Smooth muscle cell (in vitro differentiated cells): ENCODE results near the gene AQP3. TPM values are rescaled to one million over a fixed set of nuclear protein-coding genes. Genes with fewer than 3 reads are reported as not detected.
"Not testable (repeated sequence)": the region's sequence is repeated elsewhere in the genome, so short reads cannot be mapped to it uniquely, and the experiment has no call there.

Experiments used
- DNase-seq: peaks from one replicate; lab custom pipeline; 2025; ENCODE audit not compliant: unreplicated experiment; lab: John Stamatoyannopoulos, UW
- H2AFZ ChIP-seq: fragments of 200-600 bp; sonication (generic); 2 replicates; pipeline ENCODE4 v1.6.0; 2016; ENCODE audit warnings: antibody characterized with exemption, low read depth, mild to moderate bottlenecking
- H3F3A ChIP-seq: fragments of 200-600 bp; sonication (generic); 2 replicates; pipeline ENCODE4 v1.6.0; 2017; ENCODE audit warnings: antibody characterized with exemption, low read depth
- H3K27ac ChIP-seq: fragments of 200-600 bp; sonication (generic); 2 replicates; pipeline ENCODE4 v1.5.1; 2016; ENCODE audit warnings: low read depth, mild to moderate bottlenecking
- H3K27me3 ChIP-seq: fragments of 200-600 bp; sonication (generic); 2 replicates; pipeline ENCODE4 v1.6.1; 2016; ENCODE audit warnings: low read depth, mild to moderate bottlenecking
- H3K36me3 ChIP-seq: fragments of 200-600 bp; sonication (generic); 2 replicates; pipeline ENCODE4 v1.5.1; 2016; ENCODE audit warnings: low read depth
- H3K4me1 ChIP-seq: fragments of 200-600 bp; sonication (generic); 2 replicates; pipeline ENCODE4 v1.5.1; 2016; ENCODE audit warnings: low read depth
- H3K4me2 ChIP-seq: fragments of 200-600 bp; sonication (generic); 2 replicates; pipeline ENCODE4 v1.6.0; 2016; ENCODE audit warnings: mild to moderate bottlenecking
- H3K4me3 ChIP-seq: fragments of 200-600 bp; sonication (generic); 2 replicates; pipeline ENCODE4 v1.5.1; 2016; ENCODE audit warnings: mild to moderate bottlenecking
- H3K79me2 ChIP-seq: fragments of 200-600 bp; sonication (generic); 2 replicates; pipeline ENCODE4 v1.6.0; 2016; ENCODE audit warnings: low read depth, mild to moderate bottlenecking
- H3K9ac ChIP-seq: fragments of 200-600 bp; sonication (generic); 2 replicates; pipeline ENCODE4 v1.6.0; 2016; ENCODE audit warnings: low read depth
- H3K9me3 ChIP-seq: fragments of 200-600 bp; sonication (generic); replicated peaks from 2 replicates; pipeline ENCODE4 v1.5.1; 2016; ENCODE audit warnings: low read depth
- H4K20me1 ChIP-seq: fragments of 200-600 bp; sonication (generic); 2 replicates; pipeline ENCODE4 v1.6.0; 2016; ENCODE audit warnings: low read depth
- WGBS: methylation state at CpG from one replicate; pipeline ENCODE4 v1.1.7; 2016; ENCODE audit warnings: low lambda C conversion rate; 5-methylcytosine and 5-hydroxymethylcytosine counted together
- polyA plus RNA-seq: library from polyadenylated mRNA; unstranded; fragments of >200 nt; fragmentation: Nextera tagmentation; extraction: Ambion mirVana; gene quantifications from 2 replicates; pipeline ENCODE4 v1.2.1, GENCODE V29; 2016
- total RNA-seq: library from RNA; depleted of rRNA; stranded (reverse); fragments of >200 nt; gene quantifications from 2 replicates; pipeline ENCODE4 v1.2.3, GENCODE V29; 2014
- TF ChIP-seq, protein P1 (sequence below): fragments of 200-600 bp; sonication (generic); IDR thresholded peaks from 2 replicates; pipeline ENCODE4 v1.5.1; 2017; ENCODE audit warnings: borderline replicate concordance, mild to moderate bottlenecking, antibody characterized with exemption; ENCODE audit not compliant: insufficient read depth, poor library complexity, severe bottlenecking

Gene AQP3
- total and polyA plus RNA-seq, 2 experiments from 2014 or later = 20.9 to 30.8 TPM

DNA sequence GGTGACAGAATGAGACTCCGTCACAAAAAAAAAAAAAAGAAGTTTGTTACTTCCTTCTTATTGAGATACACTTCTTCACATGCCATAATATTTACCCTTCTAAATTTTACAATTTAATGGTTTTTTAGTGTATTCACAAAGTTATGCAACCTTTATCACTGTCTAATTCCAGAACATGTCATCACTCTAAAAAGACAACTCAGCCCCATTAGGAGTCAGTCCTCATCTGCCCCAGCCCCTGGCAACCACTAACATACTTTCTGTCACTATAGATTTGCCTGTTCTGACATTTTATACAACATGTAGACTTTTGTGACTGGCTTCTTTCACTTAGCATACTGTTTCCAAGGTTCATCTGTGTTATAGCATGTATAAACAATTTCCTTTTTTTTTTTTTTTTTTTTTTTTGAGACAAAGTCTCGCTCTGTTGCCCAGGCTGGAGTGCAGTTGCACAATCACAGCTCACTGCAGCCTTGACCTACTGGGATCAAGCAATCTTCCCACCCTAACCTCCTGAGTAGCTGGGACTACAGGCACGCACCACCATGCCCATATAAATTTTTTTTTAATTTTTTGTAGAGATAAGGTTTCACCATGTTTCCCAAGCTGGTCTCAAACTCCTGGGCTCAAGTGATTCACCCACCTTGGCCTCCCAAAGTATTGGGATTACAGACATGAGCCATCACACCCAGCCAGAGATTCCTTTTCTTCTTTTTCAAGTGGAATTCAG is 18.0 kb downstream of the AQP3 start:
- Histone ChIP-seq H3F3A (no peaks in the 10 kb centered on the region), H4K20me1 (no peaks in the 10 kb centered on the region), H3K36me3 (no peaks in the 10 kb centered on the region), H3K27ac (no peak overlapping the region), H3K9ac (no peak overlapping the region), H3K27me3 (no peaks in the 10 kb centered on the region), H2AFZ (no peak overlapping the region), H3K9me3 (no peaks in the 10 kb centered on the region), H3K79me2 (no peaks in the 10 kb centered on the region), H3K4me1 (no peaks in the 10 kb centered on the region), H3K4me3 (no peak overlapping the region), H3K4me2 (no peak overlapping the region)
- no peak for DNase-seq
- TF ChIP-seq, protein P1, sequence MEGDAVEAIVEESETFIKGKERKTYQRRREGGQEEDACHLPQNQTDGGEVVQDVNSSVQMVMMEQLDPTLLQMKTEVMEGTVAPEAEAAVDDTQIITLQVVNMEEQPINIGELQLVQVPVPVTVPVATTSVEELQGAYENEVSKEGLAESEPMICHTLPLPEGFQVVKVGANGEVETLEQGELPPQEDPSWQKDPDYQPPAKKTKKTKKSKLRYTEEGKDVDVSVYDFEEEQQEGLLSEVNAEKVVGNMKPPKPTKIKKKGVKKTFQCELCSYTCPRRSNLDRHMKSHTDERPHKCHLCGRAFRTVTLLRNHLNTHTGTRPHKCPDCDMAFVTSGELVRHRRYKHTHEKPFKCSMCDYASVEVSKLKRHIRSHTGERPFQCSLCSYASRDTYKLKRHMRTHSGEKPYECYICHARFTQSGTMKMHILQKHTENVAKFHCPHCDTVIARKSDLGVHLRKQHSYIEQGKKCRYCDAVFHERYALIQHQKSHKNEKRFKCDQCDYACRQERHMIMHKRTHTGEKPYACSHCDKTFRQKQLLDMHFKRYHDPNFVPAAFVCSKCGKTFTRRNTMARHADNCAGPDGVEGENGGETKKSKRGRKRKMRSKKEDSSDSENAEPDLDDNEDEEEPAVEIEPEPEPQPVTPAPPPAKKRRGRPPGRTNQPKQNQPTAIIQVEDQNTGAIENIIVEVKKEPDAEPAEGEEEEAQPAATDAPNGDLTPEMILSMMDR = no peak
- 72% methylated on average over 3 of the region's 3 CpGs for WGBS

DNA sequence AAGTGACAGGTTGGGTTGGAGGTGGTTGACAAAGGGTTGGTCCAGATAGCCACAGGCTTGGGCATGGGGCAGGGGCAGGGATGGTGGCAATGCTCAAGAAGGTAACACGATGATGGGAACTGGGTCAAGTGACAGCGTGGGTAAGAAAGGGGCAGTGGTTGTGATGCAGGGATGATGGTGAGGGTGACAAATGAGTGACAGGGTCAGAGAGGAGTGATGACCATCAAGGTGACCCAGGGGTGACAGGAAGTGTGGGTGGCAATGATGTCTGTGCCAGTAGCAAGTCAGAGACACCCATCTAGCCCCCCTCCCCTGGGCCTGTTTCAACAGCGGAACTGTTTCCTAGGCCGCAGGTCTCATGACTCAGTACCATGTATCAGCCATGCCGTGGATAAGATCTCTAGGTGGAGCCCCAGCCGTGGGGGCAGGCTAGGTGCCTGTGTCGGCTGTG is 20.5 kb downstream of the AQP3 start:
- Histone ChIP-seq H3K4me3 (no peak overlapping the region), H3K36me3 (no peaks in the 10 kb centered on the region), H3K79me2 (no peaks in the 10 kb centered on the region), H3K9ac (no peak overlapping the region), H2AFZ (no peak overlapping the region), H3F3A (no peaks in the 10 kb centered on the region), H3K27me3 (no peaks in the 10 kb centered on the region), H4K20me1 (no peaks in the 10 kb centered on the region), H3K9me3 (no peaks in the 10 kb centered on the region), H3K4me2 (no peak overlapping the region), H3K4me1 (no peaks in the 10 kb centered on the region), H3K27ac (no peak overlapping the region)
- WGBS = 89% methylated on average over 7 of the region's 7 CpGs
- DNase-seq = no peak
- TF ChIP-seq, protein P1 = no peak

DNA sequence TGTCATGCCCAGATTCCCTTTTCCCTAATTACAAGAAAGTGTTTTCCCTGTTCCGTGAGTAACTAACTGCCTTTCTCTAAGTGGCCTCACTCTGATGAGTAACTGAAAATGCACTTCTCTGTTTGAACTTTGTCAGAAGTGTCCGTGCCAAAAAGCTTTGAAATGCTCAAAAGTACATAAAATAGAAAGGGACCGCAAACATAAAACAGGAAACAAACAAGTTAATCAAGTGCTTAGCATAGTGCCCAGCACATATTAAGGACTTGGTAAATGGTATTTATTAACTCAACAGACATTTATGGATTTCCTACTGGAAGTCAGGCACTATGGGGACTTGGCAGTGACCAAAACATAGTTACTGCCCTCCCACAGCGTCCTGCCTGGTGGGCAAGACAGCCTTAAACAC is 22.3 kb downstream of the AQP3 start:
- no peaks in the 10 kb centered on the region for H3K36me3 ChIP-seq
- no peaks in the 10 kb centered on the region for H3K4me1 ChIP-seq
- no peak overlapping the region for H3K4me3 ChIP-seq
- no peak overlapping the region for H3K9ac ChIP-seq
- no peaks in the 10 kb centered on the region for H4K20me1 ChIP-seq
- WGBS = 54% methylated on average over 4 of the region's 4 CpGs
- no peaks in the 10 kb centered on the region for H3F3A ChIP-seq
- TF ChIP-seq, protein P1 = no peak
- H3K4me2 ChIP-seq = no peak overlapping the region
- no peaks in the 10 kb centered on the region for H3K27me3 ChIP-seq
- H2AFZ ChIP-seq = peak overlapping the region; percentile 81
- no peak for DNase-seq
- H3K27ac ChIP-seq = peak overlapping the region; percentile 42
- H3K79me2 ChIP-seq = no peaks in the 10 kb centered on the region
- H3K9me3 ChIP-seq = no peaks in the 10 kb centered on the region

DNA sequence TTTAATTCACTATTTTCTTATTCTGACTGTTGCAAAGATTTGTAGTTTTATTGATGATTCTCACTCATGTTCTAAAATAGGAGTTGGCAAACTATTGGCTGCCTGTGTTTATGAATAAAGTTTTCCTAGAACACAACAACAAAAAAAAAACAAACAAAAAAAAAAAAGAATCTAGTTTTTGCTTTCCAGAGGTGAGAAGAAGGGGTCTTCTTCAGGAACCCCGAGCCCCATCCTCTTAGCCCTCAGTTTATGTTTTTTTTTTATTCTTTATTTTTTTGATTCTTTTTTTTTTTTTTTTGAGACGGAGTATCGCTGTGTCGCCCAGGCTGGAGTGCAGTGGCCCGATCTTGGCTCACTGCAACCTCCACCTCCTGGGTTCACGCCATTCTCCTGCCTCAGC is 22.9 kb downstream of the AQP3 start:
- not testable (repeated sequence) for H3K36me3 ChIP-seq, H3K27me3 ChIP-seq, H3K9ac ChIP-seq, H3K4me3 ChIP-seq, H3K27ac ChIP-seq, H3K9me3 ChIP-seq, H3F3A ChIP-seq, H4K20me1 ChIP-seq, DNase-seq, H3K79me2 ChIP-seq, H2AFZ ChIP-seq, H3K4me2 ChIP-seq, H3K4me1 ChIP-seq
- 91% methylated on average over 6 of the region's 6 CpGs for WGBS

DNA sequence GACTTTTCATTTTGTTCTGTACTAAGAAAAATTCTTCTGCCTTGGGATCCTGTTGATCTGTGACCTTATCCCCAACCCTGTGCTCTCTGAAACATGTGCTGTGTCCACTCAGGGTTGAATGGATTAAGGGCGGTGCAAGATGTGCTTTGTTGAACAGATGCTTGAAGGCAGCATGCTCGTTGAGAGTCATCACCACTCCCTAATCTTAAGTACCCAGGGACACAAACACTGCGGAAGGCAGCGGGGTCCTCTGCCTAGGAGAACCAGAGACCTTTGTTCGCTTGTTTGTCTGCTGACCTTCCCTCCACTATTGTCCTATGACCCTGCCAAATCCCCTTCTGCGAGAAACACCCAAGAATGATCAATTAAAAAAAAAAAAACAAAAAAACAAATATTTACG is 23.4 kb downstream of the AQP3 start:
- not testable (repeated sequence) for H3F3A ChIP-seq, H3K9ac ChIP-seq, H3K4me2 ChIP-seq, H3K36me3 ChIP-seq, H3K27me3 ChIP-seq, H3K27ac ChIP-seq, H3K4me3 ChIP-seq, H4K20me1 ChIP-seq, DNase-seq, H2AFZ ChIP-seq, H3K79me2 ChIP-seq, H3K9me3 ChIP-seq, H3K4me1 ChIP-seq
- 87% methylated on average over 5 of the region's 7 CpGs for WGBS
